Vagina (tissue), 2 donors: Measurements from ENCODE around the gene DDT.

ENCODE experiments used
- CTCF ChIP-seq, 3 experiments: fragments of 450-650 bp in 2 of 3; fragments of 200-600 bp in 1 of 3; sonication (generic) in 1 of 3; IDR thresholded peaks; one replicate each; pipeline ENCODE4 v1.5.1; 2017 to 2019; ENCODE audit warnings: antibody characterized with exemption in 3 of 3, mild to moderate bottlenecking in 2 of 3, moderate library complexity in 2 of 3
- POLR2A ChIP-seq, 2 donors: fragments of 450-650 bp; IDR thresholded peaks; one replicate each; pipeline ENCODE4 v1.6.1; 2017; ENCODE audit warnings: antibody characterized with exemption in 2 of 2, mild to moderate bottlenecking in 2 of 2, moderate library complexity in 2 of 2
- POLR2AphosphoS5 ChIP-seq, 2 donors: sonication (generic); formaldehyde crosslinking; IDR thresholded peaks; one replicate each; pipeline ENCODE4 v1.9.0; 2017; ENCODE audit warnings: antibody characterized with exemption in 2 of 2, mild to moderate bottlenecking in 2 of 2, low read depth in 1 of 2; ENCODE audit not compliant: insufficient read depth in 1 of 2

GRCh38 chr22:23969071-23969470 is 5.2 kb downstream of the DDT start:
- no peak for TF ChIP-seq CTCF (IDR thresholded peaks at IDR 0.05)
- no peak for TF ChIP-seq POLR2A (IDR thresholded peaks at IDR 0.05)
- no peak for TF ChIP-seq POLR2AphosphoS5 (IDR thresholded peaks at IDR 0.05; ENCODE audit: insufficient read depth in 1 of 2, low read depth in 1 of 2)
